HG02943 (cell line): Measurements from ENCODE around the gene NEUROG2.
"Not testable (repeated sequence)": the region's sequence is repeated elsewhere in the genome, so short reads cannot be mapped to it uniquely, and the experiment has no call there.

Source experiments
- ATAC-seq: cut with Tn5 transposase; IDR thresholded peaks from one replicate; pipeline ENCODE4 v1.9.1; 2021; ENCODE audit warnings: mild to moderate bottlenecking, low read depth, moderate library complexity; ENCODE audit not compliant: unreplicated experiment

NEUROG2 gene

GRCh38 chr4:112516066-112516470, at the start of gene NEUROG2:
Gene NEUROG2 (minus strand): TSS chr4:112516180. CDS start chr4:112515475, 705 bp downstream.
- no peak for ATAC-seq

GRCh38 chr4:112564706-112565270, 48.8 kb upstream of the NEUROG2 start:
- no peak for ATAC-seq

- ATAC-seq: no peak
These were observed 47.6 kb upstream of the NEUROG2 start for GRCh38 chr4:112563431-112564200.

GRCh38 chr4:112562254-112562879, 46.4 kb upstream of the NEUROG2 start:
- no peak for ATAC-seq

- no peak for ATAC-seq
These were observed 44.1 kb upstream of the NEUROG2 start for GRCh38 chr4:112560084-112560483.

GRCh38 chr4:112559053-112559452, 43.1 kb upstream of the NEUROG2 start:
- ATAC-seq: no peak

- ATAC-seq: no peak
These were observed 41.9 kb upstream of the NEUROG2 start for GRCh38 chr4:112557676-112558411.

GRCh38 chr4:112554271-112554670, 38.3 kb upstream of the NEUROG2 start:
- not testable (repeated sequence) for ATAC-seq

GRCh38 chr4:112552668-112553067, 36.7 kb upstream of the NEUROG2 start:
- ATAC-seq: no peak

GRCh38 chr4:112550728-112551127, 34.7 kb upstream of the NEUROG2 start:
- ATAC-seq: no peak

- no peak for ATAC-seq
These were observed 30.5 kb upstream of the NEUROG2 start for GRCh38 chr4:112546476-112546875.

GRCh38 chr4:112545346-112545745, 29.4 kb upstream of the NEUROG2 start:
- no peak for ATAC-seq

- ATAC-seq: no peak
These were observed 24.7 kb upstream of the NEUROG2 start for GRCh38 chr4:112540695-112541094.

- ATAC-seq: no peak
These were observed 20.1 kb upstream of the NEUROG2 start for GRCh38 chr4:112536123-112536522.

- ATAC-seq: no peak
These were observed 16.3 kb upstream of the NEUROG2 start for GRCh38 chr4:112532267-112532666.

GRCh38 chr4:112531146-112531545, 15.2 kb upstream of the NEUROG2 start:
- no peak for ATAC-seq

GRCh38 chr4:112526061-112526460, 10.1 kb upstream of the NEUROG2 start:
- ATAC-seq: no peak

- ATAC-seq: peak; percentile 67
These were observed 8.0 kb upstream of the NEUROG2 start for GRCh38 chr4:112523764-112524505.

- peak; percentile 40 for ATAC-seq
These were observed 7.2 kb upstream of the NEUROG2 start for GRCh38 chr4:112523008-112523721.

- ATAC-seq: not testable (repeated sequence)
These were observed 6.5 kb upstream of the NEUROG2 start for GRCh38 chr4:112522431-112522830.
